Activated CD4-positive, alpha-beta T cell treated with anti-CD3 and anti-CD28 coated beads for 4 hours (primary cell): ENCODE data around the gene ITPR1.
A peak's percentile ranks its signal among the peaks of the same experiment; 100 is the strongest.

ENCODE experiments used
- DNase-seq, 2 donors: peaks; one replicate each; pipeline ENCODE4 v3.0.0-alpha.2; 2020

ITPR1 gene

GRCh38 chr3:4797201-4797705 is 304.1 kb downstream of the ITPR1 start:
- DNase-seq: no peak

GRCh38 chr3:4799266-4800256 is 306.4 kb downstream of the ITPR1 start:
- DNase-seq: no peak

GRCh38 chr3:4800595-4800994 is 307.4 kb downstream of the ITPR1 start:
- DNase-seq: no peak

- no peak for DNase-seq
Observed at GRCh38 chr3:4801892-4802291, 308.7 kb downstream of the ITPR1 start.

- DNase-seq: no peak
Observed at GRCh38 chr3:4802903-4803302, 309.8 kb downstream of the ITPR1 start.

- peak in 1 of 2 donors; percentile 22 for DNase-seq
Observed at GRCh38 chr3:4804161-4805058, 311.3 kb downstream of the ITPR1 start.

GRCh38 chr3:4805662-4806061 is 312.5 kb downstream of the ITPR1 start:
- DNase-seq: no peak

- DNase-seq: no peak
Observed at GRCh38 chr3:4806535-4807108, 313.5 kb downstream of the ITPR1 start.

GRCh38 chr3:4807381-4808280 is 314.5 kb downstream of the ITPR1 start:
- no peak for DNase-seq

- no peak for DNase-seq
Observed at GRCh38 chr3:4808637-4809036, 315.5 kb downstream of the ITPR1 start.

- DNase-seq: no peak
Observed at GRCh38 chr3:4809922-4810321, 316.8 kb downstream of the ITPR1 start.

GRCh38 chr3:4812591-4812990 is 319.4 kb downstream of the ITPR1 start:
- DNase-seq: no peak

- no peak for DNase-seq
Observed at GRCh38 chr3:4813909-4814304, 320.8 kb downstream of the ITPR1 start.

GRCh38 chr3:4814305-4814903 is 321.3 kb downstream of the ITPR1 start:
- DNase-seq: no peak

GRCh38 chr3:4814904-4815574 is 321.9 kb downstream of the ITPR1 start:
- DNase-seq: no peak

GRCh38 chr3:4816306-4816705 is 323.2 kb downstream of the ITPR1 start:
- no peak for DNase-seq

- DNase-seq: no peak
Observed at GRCh38 chr3:4816718-4817117, 323.6 kb downstream of the ITPR1 start.

- no peak for DNase-seq
Observed at GRCh38 chr3:4817128-4817527, 324.0 kb downstream of the ITPR1 start.

GRCh38 chr3:4818164-4818563 is 325.0 kb downstream of the ITPR1 start:
- no peak for DNase-seq

- no peak for DNase-seq
Observed at GRCh38 chr3:4818986-4819693, 326.0 kb downstream of the ITPR1 start.
